Neural cell (in vitro differentiated cells): ENCODE data around the gene C1orf198.

Experiments used
- EZH2 ChIP-seq: fragments of 200-600, 300-800 bp; shearing (Covaris generic), sonication (generic); IDR thresholded peaks from 2 replicates; pipeline ENCODE4 v1.6.1; 2014; ENCODE audit warnings: antibody characterized with exemption, low read length, borderline replicate concordance, mild to moderate bottlenecking; ENCODE audit not compliant: insufficient read depth, poor library complexity, severe bottlenecking
- RAD21 ChIP-seq: fragments of 450-650 bp; conservative IDR thresholded peaks from 2 replicates; pipeline ENCODE4 v1.6.1; 2014; ENCODE audit warnings: antibody characterized with exemption, mild to moderate bottlenecking, moderate library complexity
- SMC3 ChIP-seq: fragments of 450-650 bp; conservative IDR thresholded peaks from 2 replicates; pipeline ENCODE4 v1.6.1; 2014; ENCODE audit warnings: antibody characterized with exemption, mild to moderate bottlenecking, moderate library complexity; ENCODE audit not compliant: poor library complexity
- TF ChIP-seq, protein P1 (sequence below): fragments of 450-650 bp; IDR thresholded peaks from 2 replicates; pipeline ENCODE4 v1.5.1; 2014; ENCODE audit warnings: antibody characterized with exemption, mild to moderate bottlenecking, moderate library complexity; ENCODE audit not compliant: poor library complexity, severe bottlenecking

DNA sequence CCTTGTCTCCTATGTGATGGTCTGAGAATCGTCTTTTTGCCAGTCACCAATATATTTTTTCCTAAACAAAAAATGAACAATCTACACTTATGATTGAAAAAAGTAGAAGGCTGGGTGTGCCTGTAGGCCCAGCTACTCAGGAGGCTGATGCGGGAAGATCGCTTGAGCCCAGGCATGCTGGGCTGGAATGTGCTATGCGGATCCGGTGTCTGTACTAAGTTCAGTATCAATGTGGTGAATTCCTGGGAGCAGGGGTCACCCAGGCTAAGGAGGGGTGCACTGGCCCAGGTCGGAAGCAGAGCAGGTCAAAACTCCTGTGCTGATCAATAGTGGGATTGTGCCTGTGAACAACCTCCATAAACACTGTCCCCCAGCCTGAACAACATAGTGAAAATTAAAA lies 25.7 kb upstream of the C1orf198 start:
- TF ChIP-seq, protein P1, sequence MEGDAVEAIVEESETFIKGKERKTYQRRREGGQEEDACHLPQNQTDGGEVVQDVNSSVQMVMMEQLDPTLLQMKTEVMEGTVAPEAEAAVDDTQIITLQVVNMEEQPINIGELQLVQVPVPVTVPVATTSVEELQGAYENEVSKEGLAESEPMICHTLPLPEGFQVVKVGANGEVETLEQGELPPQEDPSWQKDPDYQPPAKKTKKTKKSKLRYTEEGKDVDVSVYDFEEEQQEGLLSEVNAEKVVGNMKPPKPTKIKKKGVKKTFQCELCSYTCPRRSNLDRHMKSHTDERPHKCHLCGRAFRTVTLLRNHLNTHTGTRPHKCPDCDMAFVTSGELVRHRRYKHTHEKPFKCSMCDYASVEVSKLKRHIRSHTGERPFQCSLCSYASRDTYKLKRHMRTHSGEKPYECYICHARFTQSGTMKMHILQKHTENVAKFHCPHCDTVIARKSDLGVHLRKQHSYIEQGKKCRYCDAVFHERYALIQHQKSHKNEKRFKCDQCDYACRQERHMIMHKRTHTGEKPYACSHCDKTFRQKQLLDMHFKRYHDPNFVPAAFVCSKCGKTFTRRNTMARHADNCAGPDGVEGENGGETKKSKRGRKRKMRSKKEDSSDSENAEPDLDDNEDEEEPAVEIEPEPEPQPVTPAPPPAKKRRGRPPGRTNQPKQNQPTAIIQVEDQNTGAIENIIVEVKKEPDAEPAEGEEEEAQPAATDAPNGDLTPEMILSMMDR = no peak
- TF ChIP-seq SMC3 (no peak), EZH2 (no peak), RAD21 (no peak)
